ENCODE data around the gene CEP126. TPM values are rescaled to one million over a fixed set of nuclear protein-coding genes. Genes with fewer than 3 reads are reported as not detected.

Gene CEP126
- total and polyA plus RNA-seq, 2 experiments from 2014 or later = 1.4 to 2.3 TPM

DNA sequence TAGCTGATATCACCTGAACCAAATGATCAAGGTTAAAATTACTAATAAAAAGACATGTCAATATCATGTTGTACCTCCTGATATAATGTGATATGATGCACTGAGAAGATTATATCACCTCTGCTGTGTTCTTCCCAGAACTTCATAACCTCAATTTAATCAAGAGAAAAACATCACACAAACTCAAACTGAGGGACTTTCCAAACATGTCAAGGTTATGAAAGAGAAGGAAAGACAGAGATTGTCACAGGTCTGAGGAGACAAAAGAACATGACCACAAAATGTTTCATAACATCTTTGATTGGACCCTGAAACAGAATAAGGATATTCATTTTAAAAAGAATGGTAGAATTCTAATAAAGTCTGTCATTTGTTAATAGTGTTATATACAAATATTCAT, 89.4 kb downstream of the CEP126 start (continued):
- TF ChIP-seq CREB1 (CRISPR knock-in tag; IDR thresholded peaks at IDR 0.05; ENCODE audit: low read depth) = no peak
- TF ChIP-seq, protein P1, sequence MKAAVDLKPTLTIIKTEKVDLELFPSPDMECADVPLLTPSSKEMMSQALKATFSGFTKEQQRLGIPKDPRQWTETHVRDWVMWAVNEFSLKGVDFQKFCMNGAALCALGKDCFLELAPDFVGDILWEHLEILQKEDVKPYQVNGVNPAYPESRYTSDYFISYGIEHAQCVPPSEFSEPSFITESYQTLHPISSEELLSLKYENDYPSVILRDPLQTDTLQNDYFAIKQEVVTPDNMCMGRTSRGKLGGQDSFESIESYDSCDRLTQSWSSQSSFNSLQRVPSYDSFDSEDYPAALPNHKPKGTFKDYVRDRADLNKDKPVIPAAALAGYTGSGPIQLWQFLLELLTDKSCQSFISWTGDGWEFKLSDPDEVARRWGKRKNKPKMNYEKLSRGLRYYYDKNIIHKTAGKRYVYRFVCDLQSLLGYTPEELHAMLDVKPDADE (IDR thresholded peaks at IDR 0.05) = no peak

DNA sequence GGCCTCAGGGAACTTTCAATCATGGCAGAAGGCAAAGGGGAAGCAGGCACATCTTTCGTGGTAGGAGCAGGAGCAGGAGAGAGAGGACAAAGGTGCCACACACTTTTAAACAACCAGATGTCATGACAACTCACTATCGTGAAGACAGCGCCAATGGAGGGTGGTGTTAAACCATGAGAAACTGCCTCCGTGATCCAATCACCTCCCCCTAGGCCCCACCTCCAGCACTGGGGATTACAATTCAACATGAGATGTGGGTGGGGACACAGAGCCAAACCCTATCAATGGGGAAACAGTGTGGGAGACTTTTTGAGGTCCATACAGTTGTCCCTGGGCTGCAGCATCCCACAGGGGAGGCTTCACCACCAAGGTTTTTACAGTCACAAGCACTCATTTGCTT, 90.5 kb downstream of the CEP126 start:
- ATAC-seq (peak; percentile 57), DNase-seq (ENCODE audit: low spot score) (peak; percentile 22)
- Histone ChIP-seq H3K4me2 (no peak overlapping the region), H3F3A (replicated peaks; ENCODE audit: low read depth) (no peaks in the 10 kb centered on the region), H2AFZ (peak overlapping the region; percentile 82), H3K9me2 (ENCODE audit: insufficient read depth) (no peaks in the 10 kb centered on the region), H3K36me3 (ENCODE audit: insufficient read depth) (no peaks in the 10 kb centered on the region), H3K79me2 (replicated peaks; ENCODE audit: insufficient read depth) (no peaks in the 10 kb centered on the region), H3K27ac (ENCODE audit: low read depth) (no peak overlapping the region), H3K4me3 (no peak overlapping the region), H4K20me1 (replicated peaks; ENCODE audit: insufficient read depth) (no peaks in the 10 kb centered on the region), H3K4me1 (ENCODE audit: insufficient read depth) (no peaks in the 10 kb centered on the region), H3K27me3 (ENCODE audit: insufficient read depth) (no peaks in the 10 kb centered on the region)
- Mint-ChIP-seq H3K27me3 (ENCODE audit: insufficient read depth, low read depth, poor library complexity) (peaks cover 3% of the 10 kb centered on the region), H3K4me3 (no peak overlapping the region), H3K4me1 (peaks cover 8% of the 10 kb centered on the region), H3K36me3 (ENCODE audit: low read depth) (no peaks in the 10 kb centered on the region), H3K27ac (no peak overlapping the region), H3K9me3 (no peaks in the 10 kb centered on the region)
- TF ChIP-seq, protein P2, sequence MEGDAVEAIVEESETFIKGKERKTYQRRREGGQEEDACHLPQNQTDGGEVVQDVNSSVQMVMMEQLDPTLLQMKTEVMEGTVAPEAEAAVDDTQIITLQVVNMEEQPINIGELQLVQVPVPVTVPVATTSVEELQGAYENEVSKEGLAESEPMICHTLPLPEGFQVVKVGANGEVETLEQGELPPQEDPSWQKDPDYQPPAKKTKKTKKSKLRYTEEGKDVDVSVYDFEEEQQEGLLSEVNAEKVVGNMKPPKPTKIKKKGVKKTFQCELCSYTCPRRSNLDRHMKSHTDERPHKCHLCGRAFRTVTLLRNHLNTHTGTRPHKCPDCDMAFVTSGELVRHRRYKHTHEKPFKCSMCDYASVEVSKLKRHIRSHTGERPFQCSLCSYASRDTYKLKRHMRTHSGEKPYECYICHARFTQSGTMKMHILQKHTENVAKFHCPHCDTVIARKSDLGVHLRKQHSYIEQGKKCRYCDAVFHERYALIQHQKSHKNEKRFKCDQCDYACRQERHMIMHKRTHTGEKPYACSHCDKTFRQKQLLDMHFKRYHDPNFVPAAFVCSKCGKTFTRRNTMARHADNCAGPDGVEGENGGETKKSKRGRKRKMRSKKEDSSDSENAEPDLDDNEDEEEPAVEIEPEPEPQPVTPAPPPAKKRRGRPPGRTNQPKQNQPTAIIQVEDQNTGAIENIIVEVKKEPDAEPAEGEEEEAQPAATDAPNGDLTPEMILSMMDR (conservative IDR thresholded peaks at IDR 0.05; ENCODE audit: low read depth in 2 of 2) = no peak
- TF ChIP-seq, protein P3, sequence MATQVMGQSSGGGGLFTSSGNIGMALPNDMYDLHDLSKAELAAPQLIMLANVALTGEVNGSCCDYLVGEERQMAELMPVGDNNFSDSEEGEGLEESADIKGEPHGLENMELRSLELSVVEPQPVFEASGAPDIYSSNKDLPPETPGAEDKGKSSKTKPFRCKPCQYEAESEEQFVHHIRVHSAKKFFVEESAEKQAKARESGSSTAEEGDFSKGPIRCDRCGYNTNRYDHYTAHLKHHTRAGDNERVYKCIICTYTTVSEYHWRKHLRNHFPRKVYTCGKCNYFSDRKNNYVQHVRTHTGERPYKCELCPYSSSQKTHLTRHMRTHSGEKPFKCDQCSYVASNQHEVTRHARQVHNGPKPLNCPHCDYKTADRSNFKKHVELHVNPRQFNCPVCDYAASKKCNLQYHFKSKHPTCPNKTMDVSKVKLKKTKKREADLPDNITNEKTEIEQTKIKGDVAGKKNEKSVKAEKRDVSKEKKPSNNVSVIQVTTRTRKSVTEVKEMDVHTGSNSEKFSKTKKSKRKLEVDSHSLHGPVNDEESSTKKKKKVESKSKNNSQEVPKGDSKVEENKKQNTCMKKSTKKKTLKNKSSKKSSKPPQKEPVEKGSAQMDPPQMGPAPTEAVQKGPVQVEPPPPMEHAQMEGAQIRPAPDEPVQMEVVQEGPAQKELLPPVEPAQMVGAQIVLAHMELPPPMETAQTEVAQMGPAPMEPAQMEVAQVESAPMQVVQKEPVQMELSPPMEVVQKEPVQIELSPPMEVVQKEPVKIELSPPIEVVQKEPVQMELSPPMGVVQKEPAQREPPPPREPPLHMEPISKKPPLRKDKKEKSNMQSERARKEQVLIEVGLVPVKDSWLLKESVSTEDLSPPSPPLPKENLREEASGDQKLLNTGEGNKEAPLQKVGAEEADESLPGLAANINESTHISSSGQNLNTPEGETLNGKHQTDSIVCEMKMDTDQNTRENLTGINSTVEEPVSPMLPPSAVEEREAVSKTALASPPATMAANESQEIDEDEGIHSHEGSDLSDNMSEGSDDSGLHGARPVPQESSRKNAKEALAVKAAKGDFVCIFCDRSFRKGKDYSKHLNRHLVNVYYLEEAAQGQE (IDR thresholded peaks at IDR 0.05; ENCODE audit: unreplicated experiment) = no peak
- TF ChIP-seq, protein P1 (IDR thresholded peaks at IDR 0.05) = no peak
- no peak for TF ChIP-seq EZH2 (IDR thresholded peaks at IDR 0.05; ENCODE audit: low read depth, unreplicated experiment)
- TF ChIP-seq ZNF114 (CRISPR knock-in tag; IDR thresholded peaks at IDR 0.05) = no peak
- TF ChIP-seq CREB1 (CRISPR knock-in tag; IDR thresholded peaks at IDR 0.05; ENCODE audit: low read depth) = no peak
- no peak for TF ChIP-seq EZH2phosphoT487 (IDR thresholded peaks at IDR 0.05; ENCODE audit: unreplicated experiment)
- no peak for TF ChIP-seq POLR2AphosphoS5 (IDR thresholded peaks at IDR 0.05; ENCODE audit: low read depth)
- TF ChIP-seq ZNF331 (CRISPR knock-in tag; IDR thresholded peaks at IDR 0.05; ENCODE audit: low read depth) = no peak
- TF ChIP-seq, protein P4, sequence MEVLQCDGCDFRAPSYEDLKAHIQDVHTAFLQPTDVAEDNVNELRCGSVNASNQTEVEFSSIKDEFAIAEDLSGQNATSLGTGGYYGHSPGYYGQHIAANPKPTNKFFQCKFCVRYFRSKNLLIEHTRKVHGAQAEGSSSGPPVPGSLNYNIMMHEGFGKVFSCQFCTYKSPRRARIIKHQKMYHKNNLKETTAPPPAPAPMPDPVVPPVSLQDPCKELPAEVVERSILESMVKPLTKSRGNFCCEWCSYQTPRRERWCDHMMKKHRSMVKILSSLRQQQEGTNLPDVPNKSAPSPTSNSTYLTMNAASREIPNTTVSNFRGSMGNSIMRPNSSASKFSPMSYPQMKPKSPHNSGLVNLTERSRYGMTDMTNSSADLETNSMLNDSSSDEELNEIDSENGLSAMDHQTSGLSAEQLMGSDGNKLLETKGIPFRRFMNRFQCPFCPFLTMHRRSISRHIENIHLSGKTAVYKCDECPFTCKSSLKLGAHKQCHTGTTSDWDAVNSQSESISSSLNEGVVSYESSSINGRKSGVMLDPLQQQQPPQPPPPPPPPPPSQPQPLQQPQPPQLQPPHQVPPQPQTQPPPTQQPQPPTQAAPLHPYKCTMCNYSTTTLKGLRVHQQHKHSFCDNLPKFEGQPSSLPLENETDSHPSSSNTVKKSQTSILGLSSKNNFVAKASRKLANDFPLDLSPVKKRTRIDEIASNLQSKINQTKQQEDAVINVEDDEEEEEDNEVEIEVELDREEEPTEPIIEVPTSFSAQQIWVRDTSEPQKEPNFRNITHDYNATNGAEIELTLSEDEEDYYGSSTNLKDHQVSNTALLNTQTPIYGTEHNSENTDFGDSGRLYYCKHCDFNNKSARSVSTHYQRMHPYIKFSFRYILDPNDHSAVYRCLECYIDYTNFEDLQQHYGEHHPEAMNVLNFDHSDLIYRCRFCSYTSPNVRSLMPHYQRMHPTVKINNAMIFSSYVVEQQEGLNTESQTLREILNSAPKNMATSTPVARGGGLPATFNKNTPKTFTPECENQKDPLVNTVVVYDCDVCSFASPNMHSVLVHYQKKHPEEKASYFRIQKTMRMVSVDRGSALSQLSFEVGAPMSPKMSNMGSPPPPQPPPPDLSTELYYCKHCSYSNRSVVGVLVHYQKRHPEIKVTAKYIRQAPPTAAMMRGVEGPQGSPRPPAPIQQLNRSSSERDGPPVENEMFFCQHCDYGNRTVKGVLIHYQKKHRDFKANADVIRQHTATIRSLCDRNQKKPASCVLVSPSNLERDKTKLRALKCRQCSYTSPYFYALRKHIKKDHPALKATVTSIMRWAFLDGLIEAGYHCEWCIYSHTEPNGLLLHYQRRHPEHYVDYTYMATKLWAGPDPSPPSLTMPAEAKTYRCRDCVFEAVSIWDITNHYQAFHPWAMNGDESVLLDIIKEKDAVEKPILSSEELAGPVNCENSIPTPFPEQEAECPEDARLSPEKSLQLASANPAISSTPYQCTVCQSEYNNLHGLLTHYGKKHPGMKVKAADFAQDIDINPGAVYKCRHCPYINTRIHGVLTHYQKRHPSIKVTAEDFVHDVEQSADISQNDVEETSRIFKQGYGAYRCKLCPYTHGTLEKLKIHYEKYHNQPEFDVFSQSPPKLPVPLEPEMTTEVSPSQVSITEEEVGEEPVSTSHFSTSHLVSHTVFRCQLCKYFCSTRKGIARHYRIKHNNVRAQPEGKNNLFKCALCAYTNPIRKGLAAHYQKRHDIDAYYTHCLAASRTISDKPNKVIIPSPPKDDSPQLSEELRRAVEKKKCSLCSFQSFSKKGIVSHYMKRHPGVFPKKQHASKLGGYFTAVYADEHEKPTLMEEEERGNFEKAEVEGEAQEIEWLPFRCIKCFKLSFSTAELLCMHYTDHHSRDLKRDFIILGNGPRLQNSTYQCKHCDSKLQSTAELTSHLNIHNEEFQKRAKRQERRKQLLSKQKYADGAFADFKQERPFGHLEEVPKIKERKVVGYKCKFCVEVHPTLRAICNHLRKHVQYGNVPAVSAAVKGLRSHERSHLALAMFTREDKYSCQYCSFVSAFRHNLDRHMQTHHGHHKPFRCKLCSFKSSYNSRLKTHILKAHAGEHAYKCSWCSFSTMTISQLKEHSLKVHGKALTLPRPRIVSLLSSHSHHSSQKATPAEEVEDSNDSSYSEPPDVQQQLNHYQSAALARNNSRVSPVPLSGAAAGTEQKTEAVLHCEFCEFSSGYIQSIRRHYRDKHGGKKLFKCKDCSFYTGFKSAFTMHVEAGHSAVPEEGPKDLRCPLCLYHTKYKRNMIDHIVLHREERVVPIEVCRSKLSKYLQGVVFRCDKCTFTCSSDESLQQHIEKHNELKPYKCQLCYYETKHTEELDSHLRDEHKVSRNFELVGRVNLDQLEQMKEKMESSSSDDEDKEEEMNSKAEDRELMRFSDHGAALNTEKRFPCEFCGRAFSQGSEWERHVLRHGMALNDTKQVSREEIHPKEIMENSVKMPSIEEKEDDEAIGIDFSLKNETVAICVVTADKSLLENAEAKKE (CRISPR knock-in tag; IDR thresholded peaks at IDR 0.05) = no peak
- no peak for TF ChIP-seq NANOG (IDR thresholded peaks at IDR 0.05; ENCODE audit: borderline replicate concordance)

Data from GM23338 (cell line).